ENCODE results near the gene NLK. TPM values are rescaled to one million over a fixed set of nuclear protein-coding genes. Genes with fewer than 3 reads are reported as not detected.

The NLK gene
- total and polyA plus RNA-seq, 4 donors = 7.1 to 27.0 (median 12.1) TPM

DNA sequence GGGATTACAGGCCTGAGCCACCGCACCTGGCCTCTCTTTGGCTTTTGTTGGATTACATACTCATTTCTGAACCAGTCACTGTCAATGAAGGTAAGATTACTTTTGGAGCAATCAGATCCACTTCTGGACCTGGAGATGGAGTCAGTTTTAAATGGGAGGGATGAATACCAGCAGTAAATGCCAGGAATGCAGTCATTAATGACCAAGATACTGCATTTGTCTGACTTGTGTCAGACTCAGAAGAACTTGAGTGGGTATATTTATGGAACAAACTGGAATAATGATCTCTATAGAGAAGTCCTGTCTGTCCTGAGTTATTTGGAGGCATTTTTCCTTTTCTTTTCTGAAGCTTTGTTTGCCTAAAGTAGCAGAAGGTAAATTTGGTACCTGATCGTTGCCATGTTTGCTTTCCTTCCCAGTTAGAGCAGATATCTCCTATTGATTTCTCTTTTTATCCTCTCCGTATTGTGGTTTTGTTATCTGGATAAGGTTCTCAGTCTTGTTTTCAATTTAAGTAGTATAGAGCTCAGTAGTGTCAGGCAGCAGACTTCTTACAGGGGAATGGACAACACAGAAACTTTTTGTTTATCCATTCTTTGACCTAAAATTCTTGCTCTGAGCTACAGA, 10.7 kb downstream of the NLK start:
- Histone ChIP-seq H3K4me3 (no peak overlapping the region), H3K4me1 (ENCODE audit: control insufficient read depth in 5 of 5, insufficient read depth in 5 of 5, low read length in 5 of 5) (peaks cover 2 to 37% (median 6%) of the 10 kb centered on the region in 5 donors), H3K9me3 (ENCODE audit: control insufficient read depth in 4 of 4, insufficient read depth in 3 of 4, low read length in 3 of 4) (no peaks in the 10 kb centered on the region), H3K36me3 (ENCODE audit: control insufficient read depth in 4 of 4, insufficient read depth in 4 of 4, low read length in 4 of 4) (no peaks in the 10 kb centered on the region), H3K9ac (ENCODE audit: insufficient read depth in 1 of 2, low read length in 2 of 2) (no peak overlapping the region), H3K27me3 (ENCODE audit: control insufficient read depth in 3 of 3, insufficient read depth in 3 of 3, low read length in 2 of 3) (no peaks in the 10 kb centered on the region), H3K27ac (ENCODE audit: low read depth in 1 of 2, low read length in 1 of 2) (peak overlapping the region in 1 of 2 donors; percentile 21)
- ATAC-seq (ENCODE audit: insufficient read depth, low FRiP score) (no peak), DNase-seq (no peak)
- TF ChIP-seq, protein P1, sequence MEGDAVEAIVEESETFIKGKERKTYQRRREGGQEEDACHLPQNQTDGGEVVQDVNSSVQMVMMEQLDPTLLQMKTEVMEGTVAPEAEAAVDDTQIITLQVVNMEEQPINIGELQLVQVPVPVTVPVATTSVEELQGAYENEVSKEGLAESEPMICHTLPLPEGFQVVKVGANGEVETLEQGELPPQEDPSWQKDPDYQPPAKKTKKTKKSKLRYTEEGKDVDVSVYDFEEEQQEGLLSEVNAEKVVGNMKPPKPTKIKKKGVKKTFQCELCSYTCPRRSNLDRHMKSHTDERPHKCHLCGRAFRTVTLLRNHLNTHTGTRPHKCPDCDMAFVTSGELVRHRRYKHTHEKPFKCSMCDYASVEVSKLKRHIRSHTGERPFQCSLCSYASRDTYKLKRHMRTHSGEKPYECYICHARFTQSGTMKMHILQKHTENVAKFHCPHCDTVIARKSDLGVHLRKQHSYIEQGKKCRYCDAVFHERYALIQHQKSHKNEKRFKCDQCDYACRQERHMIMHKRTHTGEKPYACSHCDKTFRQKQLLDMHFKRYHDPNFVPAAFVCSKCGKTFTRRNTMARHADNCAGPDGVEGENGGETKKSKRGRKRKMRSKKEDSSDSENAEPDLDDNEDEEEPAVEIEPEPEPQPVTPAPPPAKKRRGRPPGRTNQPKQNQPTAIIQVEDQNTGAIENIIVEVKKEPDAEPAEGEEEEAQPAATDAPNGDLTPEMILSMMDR (IDR thresholded peaks at IDR 0.05; ENCODE audit: control extremely low read depth, extremely low read depth) = no peak
- WGBS, 2 donors = 73 to 88% methylated on average over 3 of the region's 3 CpGs

DNA sequence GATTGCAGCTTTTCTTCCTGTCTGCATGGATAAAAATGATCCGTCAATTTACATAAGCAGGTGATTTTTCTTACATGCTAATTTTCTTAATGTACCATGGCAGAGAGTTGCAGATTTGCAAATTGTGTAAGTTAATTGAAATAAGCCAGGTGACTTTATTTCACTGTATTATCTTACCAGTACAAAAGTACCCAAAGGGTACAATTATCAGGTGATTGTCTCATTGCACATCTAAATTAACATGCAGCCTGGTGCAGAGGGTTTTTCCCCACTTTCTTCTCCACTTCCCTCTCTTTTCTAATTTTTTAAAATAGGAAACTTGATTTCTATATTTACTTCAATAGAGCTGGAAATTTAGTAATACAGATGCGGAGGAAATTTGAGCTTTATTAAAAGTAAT, 11.2 kb downstream of the NLK start:
- Histone ChIP-seq H3K4me3 (no peak overlapping the region), H3K27ac (ENCODE audit: low read depth in 1 of 2, low read length in 1 of 2) (no peak overlapping the region), H3K4me1 (ENCODE audit: control insufficient read depth in 5 of 5, insufficient read depth in 5 of 5, low read length in 5 of 5) (peaks cover 2 to 36% (median 6%) of the 10 kb centered on the region in 5 donors), H3K9ac (ENCODE audit: insufficient read depth in 1 of 2, low read length in 2 of 2) (no peak overlapping the region), H3K9me3 (ENCODE audit: control insufficient read depth in 4 of 4, insufficient read depth in 3 of 4, low read length in 3 of 4) (no peaks in the 10 kb centered on the region), H3K27me3 (ENCODE audit: control insufficient read depth in 3 of 3, insufficient read depth in 3 of 3, low read length in 2 of 3) (no peaks in the 10 kb centered on the region), H3K36me3 (ENCODE audit: control insufficient read depth in 4 of 4, insufficient read depth in 4 of 4, low read length in 4 of 4) (no peaks in the 10 kb centered on the region)
- TF ChIP-seq, protein P1 (IDR thresholded peaks at IDR 0.05; ENCODE audit: control extremely low read depth, extremely low read depth) = no peak
- ATAC-seq (ENCODE audit: insufficient read depth, low FRiP score) (no peak), DNase-seq (no peak)
- 89 to 91% methylated on average over 2 of the region's 2 CpGs for WGBS, 2 donors

DNA sequence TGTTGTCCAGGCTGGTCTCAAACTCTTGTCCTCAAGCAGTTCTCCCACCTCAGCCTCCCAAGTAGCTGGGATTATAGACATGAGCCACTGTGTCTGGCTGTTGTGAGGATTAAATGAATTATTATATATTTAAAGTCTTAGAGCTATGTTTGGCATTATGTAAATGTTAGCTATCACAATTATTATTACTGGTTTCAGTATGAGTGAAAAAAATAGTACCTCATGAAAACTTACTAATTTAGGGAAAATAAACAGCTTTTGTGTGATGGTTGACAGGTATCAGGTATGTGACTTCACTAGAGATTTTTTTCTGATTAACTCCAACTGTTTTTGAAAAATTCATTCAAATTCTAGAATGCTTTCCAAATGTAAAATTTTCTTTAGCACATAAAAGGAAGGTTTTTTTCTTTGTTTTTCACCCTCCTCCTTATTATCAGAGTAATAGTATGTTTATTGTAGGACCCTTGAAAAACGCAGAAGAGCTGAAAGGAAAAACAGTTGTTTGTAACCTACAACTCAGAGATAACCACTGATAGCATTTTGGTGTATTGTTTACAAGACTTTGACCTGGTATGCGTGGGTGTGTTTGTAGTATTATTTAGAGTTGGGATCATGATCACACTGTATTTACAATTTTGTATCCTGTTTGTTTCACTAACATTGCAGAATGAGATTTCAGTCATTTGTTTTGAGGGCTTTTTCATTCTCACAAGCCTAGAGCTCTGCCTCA, 13.2 kb downstream of the NLK start:
- Histone ChIP-seq H3K4me3 (no peak overlapping the region), H3K4me1 (ENCODE audit: control insufficient read depth in 5 of 5, insufficient read depth in 5 of 5, low read length in 5 of 5) (peaks cover 2 to 24% (median 6%) of the 10 kb centered on the region in 5 donors), H3K36me3 (ENCODE audit: control insufficient read depth in 4 of 4, insufficient read depth in 4 of 4, low read length in 4 of 4) (no peaks in the 10 kb centered on the region), H3K9me3 (ENCODE audit: control insufficient read depth in 4 of 4, insufficient read depth in 3 of 4, low read length in 3 of 4) (no peaks in the 10 kb centered on the region), H3K27ac (ENCODE audit: low read depth in 1 of 2, low read length in 1 of 2) (no peak overlapping the region), H3K27me3 (ENCODE audit: control insufficient read depth in 3 of 3, insufficient read depth in 3 of 3, low read length in 2 of 3) (no peaks in the 10 kb centered on the region), H3K9ac (ENCODE audit: insufficient read depth in 1 of 2, low read length in 2 of 2) (no peak overlapping the region)
- ATAC-seq (ENCODE audit: insufficient read depth, low FRiP score) (no peak), DNase-seq (peak in 1 of 3 donors; percentile 8)
- 55 to 67% methylated on average over 2 of the region's 2 CpGs for WGBS, 2 donors
- TF ChIP-seq, protein P1 (IDR thresholded peaks at IDR 0.05; ENCODE audit: control extremely low read depth, extremely low read depth) = no peak

Data from lung (tissue), 12 donors.